ENCODE data around the gene DPH2.

Gene DPH2

DNA sequence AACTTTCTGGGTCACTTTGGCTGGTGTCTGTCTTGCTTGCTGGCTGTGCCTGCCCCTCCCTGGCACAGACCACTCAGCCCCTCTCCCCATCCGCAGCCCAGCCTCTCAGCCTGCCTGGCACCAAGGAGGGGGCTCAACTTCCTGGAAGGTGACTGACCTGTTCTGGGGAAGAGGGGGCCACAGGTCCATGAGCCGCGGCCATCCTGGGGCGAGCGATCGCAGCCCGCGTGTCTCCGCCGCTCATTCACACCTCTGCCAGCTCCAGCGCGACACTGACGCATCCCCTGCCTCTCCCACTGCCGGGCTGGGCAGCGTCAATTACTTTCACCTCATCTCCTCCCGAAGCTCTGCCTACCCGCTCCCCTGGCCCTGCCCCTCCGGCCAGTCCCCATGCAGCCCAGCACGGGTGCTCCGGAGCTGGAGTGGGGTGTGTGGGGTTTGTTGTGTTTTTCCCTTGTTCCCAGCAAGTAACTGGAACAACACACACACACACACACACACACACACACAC lies 47.1 kb downstream of the DPH2 start:
- no peaks in the 10 kb centered on the region for H3K27me3 ChIP-seq (ENCODE audit: control insufficient read depth, insufficient read depth, low read length)
- H3K36me3 ChIP-seq (ENCODE audit: control insufficient read depth, low read depth, low read length), result peaks cover 19% of the 10 kb centered on the region
- no peak overlapping the region for H3K9ac ChIP-seq (ENCODE audit: low read length)
- no peaks in the 10 kb centered on the region for H3K9me3 ChIP-seq (ENCODE audit: control insufficient read depth, low read depth, low read length)
- H3K27ac ChIP-seq (ENCODE audit: low read length), result no peak overlapping the region
- H3K4me3 ChIP-seq (ENCODE audit: low read length), result no peak overlapping the region
- H3K4me1 ChIP-seq (ENCODE audit: control insufficient read depth, low read depth, low read length), result peaks cover 3% of the 10 kb centered on the region

DNA sequence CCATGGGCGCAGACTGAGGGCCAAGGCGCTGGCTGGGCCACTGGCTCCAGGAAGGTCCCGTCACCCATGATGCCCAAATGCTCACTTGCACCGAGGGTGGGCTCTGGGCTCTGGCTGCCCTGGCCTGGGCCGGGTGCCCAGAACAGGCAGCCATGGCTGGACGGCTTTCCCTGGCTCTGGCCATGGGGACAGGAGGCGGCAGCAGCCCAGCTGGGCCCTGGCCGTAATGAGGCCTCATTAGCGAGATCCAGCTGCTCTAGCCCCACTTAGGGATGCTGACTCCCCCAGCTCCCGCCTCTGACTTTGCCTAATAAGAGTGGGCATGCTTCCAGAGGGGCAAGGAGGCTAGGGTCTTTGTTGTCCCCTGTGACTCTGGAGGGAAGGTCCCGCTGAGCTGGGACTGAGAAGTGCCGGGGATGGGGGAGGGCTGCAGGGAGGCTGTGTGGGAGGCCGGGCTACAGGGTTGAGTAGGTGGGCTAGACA lies 49.7 kb downstream of the DPH2 start:
- H3K27me3 ChIP-seq (ENCODE audit: control insufficient read depth, insufficient read depth, low read length), result no peaks in the 10 kb centered on the region
- H3K9ac ChIP-seq (ENCODE audit: low read length), result no peak overlapping the region

DNA sequence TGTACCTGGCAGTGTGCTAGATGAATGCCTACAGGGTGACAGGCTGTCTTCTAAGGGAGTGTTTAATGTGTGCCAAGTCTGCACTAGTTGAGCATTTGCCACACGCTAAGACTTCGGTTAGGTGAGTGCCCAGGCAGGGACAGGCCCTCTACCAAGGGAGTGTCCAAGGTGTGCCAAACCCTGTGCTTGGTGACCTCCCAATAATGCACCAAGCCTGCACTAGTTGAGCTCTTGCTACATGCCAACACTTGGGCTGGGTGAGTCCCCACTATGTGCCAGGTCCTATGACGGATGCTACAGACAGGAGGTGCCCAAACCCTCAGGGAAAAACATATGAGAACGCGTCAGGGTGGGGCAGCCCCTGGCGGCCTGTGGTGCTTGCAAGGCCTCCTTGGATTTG lies 50.7 kb downstream of the DPH2 start:
- H3K4me3 ChIP-seq (ENCODE audit: low read length), result no peak overlapping the region
- peaks cover 3% of the 10 kb centered on the region for H3K4me1 ChIP-seq (ENCODE audit: control insufficient read depth, low read depth, low read length)
- no peaks in the 10 kb centered on the region for H3K27me3 ChIP-seq (ENCODE audit: control insufficient read depth, insufficient read depth, low read length)
- no peak overlapping the region for H3K27ac ChIP-seq (ENCODE audit: low read length)
- no peak overlapping the region for H3K9ac ChIP-seq (ENCODE audit: low read length)
- peaks cover 19% of the 10 kb centered on the region for H3K36me3 ChIP-seq (ENCODE audit: control insufficient read depth, low read depth, low read length)
- H3K9me3 ChIP-seq (ENCODE audit: control insufficient read depth, low read depth, low read length), result no peaks in the 10 kb centered on the region

More for the DNA sequence above, 49.7 kb downstream of the DPH2 start:
- Histone ChIP-seq H3K27ac (ENCODE audit: low read length) (no peak overlapping the region), H3K4me1 (ENCODE audit: control insufficient read depth, low read depth, low read length) (peaks cover 3% of the 10 kb centered on the region), H3K36me3 (ENCODE audit: control insufficient read depth, low read depth, low read length) (peaks cover 19% of the 10 kb centered on the region), H3K4me3 (ENCODE audit: low read length) (no peak overlapping the region), H3K9me3 (ENCODE audit: control insufficient read depth, low read depth, low read length) (no peaks in the 10 kb centered on the region)

DNA sequence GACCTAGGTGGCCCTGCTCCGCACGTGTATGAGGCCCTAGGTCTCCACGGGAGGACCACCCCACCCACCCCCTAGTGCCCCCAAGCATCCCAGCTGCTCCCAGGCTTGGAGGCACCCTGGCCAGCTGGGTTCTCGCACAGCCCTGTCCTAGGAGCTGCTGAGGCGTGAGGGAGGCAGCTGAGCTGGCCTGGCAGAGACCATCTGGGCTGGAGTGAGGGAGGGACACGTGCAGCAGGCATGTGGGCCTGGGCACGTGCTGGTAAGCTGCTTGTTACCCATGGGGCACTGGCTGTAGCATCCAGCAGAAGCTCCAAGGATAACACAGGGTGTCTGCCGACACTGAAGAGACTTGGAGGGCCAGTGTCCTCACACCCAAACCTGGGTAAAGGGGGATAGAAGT lies 51.3 kb downstream of the DPH2 start:
- Histone ChIP-seq H3K9me3 (ENCODE audit: control insufficient read depth, low read depth, low read length) (no peaks in the 10 kb centered on the region), H3K4me1 (ENCODE audit: control insufficient read depth, low read depth, low read length) (peaks cover 6% of the 10 kb centered on the region), H3K27ac (ENCODE audit: low read length) (no peak overlapping the region), H3K27me3 (ENCODE audit: control insufficient read depth, insufficient read depth, low read length) (no peaks in the 10 kb centered on the region), H3K4me3 (ENCODE audit: low read length) (no peak overlapping the region), H3K9ac (ENCODE audit: low read length) (no peak overlapping the region), H3K36me3 (ENCODE audit: control insufficient read depth, low read depth, low read length) (peaks cover 19% of the 10 kb centered on the region)

DNA sequence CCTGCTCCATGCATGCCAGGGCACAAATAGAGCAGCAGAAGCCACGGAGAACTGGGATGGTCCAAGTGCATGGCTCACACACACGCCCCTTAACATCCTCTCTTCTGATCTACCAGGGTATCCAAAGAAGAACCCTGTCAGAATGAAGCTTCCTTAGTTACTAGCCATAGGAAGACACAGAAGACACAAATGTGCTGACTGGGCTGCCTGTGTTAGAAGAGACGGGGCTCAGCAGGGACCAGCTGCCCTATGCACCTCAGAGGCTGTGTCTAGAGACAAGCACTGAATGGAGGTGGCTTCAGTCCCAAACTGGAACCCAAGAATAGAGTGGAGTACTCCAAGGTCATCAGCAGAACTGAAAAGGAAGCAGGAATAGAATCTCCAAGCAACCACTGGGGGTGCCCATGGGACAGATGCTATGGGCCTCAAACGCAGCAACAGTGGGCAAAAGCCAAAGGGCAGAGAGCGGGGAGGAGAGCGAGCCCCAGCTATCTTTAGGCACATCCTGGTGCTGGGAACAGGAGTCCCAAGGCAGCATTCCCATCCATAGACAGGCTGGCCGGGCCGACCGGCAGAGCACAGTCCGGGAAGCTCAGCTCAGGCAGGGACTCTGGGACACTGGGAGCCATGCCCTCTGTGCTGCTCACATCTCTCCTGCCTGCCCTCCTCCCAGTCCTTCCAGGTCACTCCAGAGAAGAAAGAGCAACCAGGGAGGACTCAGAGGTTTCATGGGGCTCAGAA lies 51.9 kb downstream of the DPH2 start:
- H3K27ac ChIP-seq (ENCODE audit: low read length), result no peak overlapping the region
- H3K36me3 ChIP-seq (ENCODE audit: control insufficient read depth, low read depth, low read length), result peaks cover 19% of the 10 kb centered on the region
- no peak overlapping the region for H3K9ac ChIP-seq (ENCODE audit: low read length)
- peaks cover 6% of the 10 kb centered on the region for H3K4me1 ChIP-seq (ENCODE audit: control insufficient read depth, low read depth, low read length)
- no peaks in the 10 kb centered on the region for H3K9me3 ChIP-seq (ENCODE audit: control insufficient read depth, low read depth, low read length)
- H3K27me3 ChIP-seq (ENCODE audit: control insufficient read depth, insufficient read depth, low read length), result no peaks in the 10 kb centered on the region
- H3K4me3 ChIP-seq (ENCODE audit: low read length), result no peak overlapping the region

All from iPS-18a (cell line).